Ishikawa (cell line): Measurements from ENCODE around the gene TBX15.

Experiments
- CEBPB ChIP-seq: IDR thresholded peaks from 2 replicates; pipeline ENCODE4 v1.6.1; 2012
- CREB1 ChIP-seq: IDR thresholded peaks from 2 replicates; pipeline ENCODE4 v1.6.1; 2012; ENCODE audit warnings: low read depth
- EGR1 ChIP-seq: IDR thresholded peaks from 2 replicates; pipeline ENCODE4 v1.6.1; 2012
- EP300 ChIP-seq: IDR thresholded peaks from 2 replicates; pipeline ENCODE4 v1.6.1; 2012; ENCODE audit warnings: borderline replicate concordance
- FOXM1 ChIP-seq: IDR thresholded peaks from 2 replicates; pipeline ENCODE4 v1.6.1; 2012; ENCODE audit warnings: low read depth, borderline replicate concordance
- MAX ChIP-seq: IDR thresholded peaks from 2 replicates; pipeline ENCODE4 v1.6.1; 2012
- NFIC ChIP-seq: IDR thresholded peaks from 2 replicates; pipeline ENCODE4 v1.6.1; 2012
- RAD21 ChIP-seq: IDR thresholded peaks from 2 replicates; pipeline ENCODE4 v1.6.1; 2012; ENCODE audit warnings: low read depth
- TAF1 ChIP-seq: IDR thresholded peaks from 2 replicates; pipeline ENCODE4 v1.6.1; 2012; ENCODE audit warnings: low read depth, mild to moderate bottlenecking
- TCF12 ChIP-seq: IDR thresholded peaks from 2 replicates; pipeline ENCODE4 v1.6.1; 2012; ENCODE audit warnings: low read depth
- TEAD4 ChIP-seq: IDR thresholded peaks from 2 replicates; pipeline ENCODE4 v1.6.1; 2012
- YY1 ChIP-seq: IDR thresholded peaks from 2 replicates; pipeline ENCODE4 v1.6.1; 2012; ENCODE audit warnings: low read depth
- ZBTB7A ChIP-seq: IDR thresholded peaks from 2 replicates; pipeline ENCODE4 v1.6.1; 2012; ENCODE audit warnings: low read depth
- TF ChIP-seq, protein P1 (sequence below): IDR thresholded peaks from 2 replicates; pipeline ENCODE4 v1.6.1; 2012; ENCODE audit warnings: low read depth, mild to moderate bottlenecking
- TF ChIP-seq, protein P2 (sequence below): IDR thresholded peaks from 2 replicates; pipeline ENCODE4 v1.6.1; 2012

TBX15 gene

DNA sequence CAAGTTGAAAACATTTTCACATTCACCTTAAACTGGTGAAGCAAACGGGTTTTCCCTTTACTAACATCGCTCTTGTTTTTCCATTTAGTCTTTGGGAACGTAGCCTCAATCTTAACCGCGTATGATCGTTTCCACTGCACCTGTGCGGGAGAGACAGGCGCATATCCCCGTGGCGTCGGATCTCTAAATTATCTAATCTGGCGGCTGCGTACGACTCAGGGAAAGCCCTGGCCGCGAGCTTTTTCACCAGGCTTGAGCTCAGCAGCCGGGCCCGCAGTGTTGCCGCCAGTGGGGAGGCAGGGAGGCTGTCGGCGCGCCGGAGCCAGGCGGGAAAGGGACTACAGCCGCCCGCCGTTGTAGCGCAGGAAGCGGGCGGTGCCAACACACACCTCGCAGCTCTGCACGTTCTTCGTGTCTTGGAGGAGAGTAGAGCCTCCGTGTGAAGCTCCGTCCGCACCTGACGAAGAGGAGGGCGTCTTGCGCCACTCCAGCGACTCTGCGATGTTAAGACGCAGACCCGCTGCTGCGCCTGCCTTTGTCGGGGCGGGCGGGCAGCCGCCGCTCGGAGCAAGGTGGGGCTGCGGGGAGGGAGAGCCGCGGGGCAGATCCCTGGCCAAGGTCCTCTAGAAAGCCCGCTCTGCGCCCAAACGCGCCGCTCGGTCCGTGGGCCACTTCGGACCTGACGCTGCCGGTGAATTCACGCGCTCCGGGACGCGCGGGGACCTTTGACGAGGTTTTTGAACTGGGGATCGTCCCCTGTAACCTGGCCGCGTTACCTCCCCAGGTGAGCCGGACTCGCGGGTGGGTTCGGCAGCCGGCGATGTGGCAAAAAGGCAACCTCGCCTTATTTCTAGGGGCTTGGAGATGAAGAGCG lies 18.5 kb upstream of the TBX15 start:
- TF ChIP-seq CEBPB (no peak), TEAD4 (no peak), YY1 (no peak), FOXM1 (no peak), MAX (no peak), TCF12 (no peak), RAD21 (no peak), CREB1 (no peak), EGR1 (no peak), NFIC (no peak)
- TF ChIP-seq, protein P1, sequence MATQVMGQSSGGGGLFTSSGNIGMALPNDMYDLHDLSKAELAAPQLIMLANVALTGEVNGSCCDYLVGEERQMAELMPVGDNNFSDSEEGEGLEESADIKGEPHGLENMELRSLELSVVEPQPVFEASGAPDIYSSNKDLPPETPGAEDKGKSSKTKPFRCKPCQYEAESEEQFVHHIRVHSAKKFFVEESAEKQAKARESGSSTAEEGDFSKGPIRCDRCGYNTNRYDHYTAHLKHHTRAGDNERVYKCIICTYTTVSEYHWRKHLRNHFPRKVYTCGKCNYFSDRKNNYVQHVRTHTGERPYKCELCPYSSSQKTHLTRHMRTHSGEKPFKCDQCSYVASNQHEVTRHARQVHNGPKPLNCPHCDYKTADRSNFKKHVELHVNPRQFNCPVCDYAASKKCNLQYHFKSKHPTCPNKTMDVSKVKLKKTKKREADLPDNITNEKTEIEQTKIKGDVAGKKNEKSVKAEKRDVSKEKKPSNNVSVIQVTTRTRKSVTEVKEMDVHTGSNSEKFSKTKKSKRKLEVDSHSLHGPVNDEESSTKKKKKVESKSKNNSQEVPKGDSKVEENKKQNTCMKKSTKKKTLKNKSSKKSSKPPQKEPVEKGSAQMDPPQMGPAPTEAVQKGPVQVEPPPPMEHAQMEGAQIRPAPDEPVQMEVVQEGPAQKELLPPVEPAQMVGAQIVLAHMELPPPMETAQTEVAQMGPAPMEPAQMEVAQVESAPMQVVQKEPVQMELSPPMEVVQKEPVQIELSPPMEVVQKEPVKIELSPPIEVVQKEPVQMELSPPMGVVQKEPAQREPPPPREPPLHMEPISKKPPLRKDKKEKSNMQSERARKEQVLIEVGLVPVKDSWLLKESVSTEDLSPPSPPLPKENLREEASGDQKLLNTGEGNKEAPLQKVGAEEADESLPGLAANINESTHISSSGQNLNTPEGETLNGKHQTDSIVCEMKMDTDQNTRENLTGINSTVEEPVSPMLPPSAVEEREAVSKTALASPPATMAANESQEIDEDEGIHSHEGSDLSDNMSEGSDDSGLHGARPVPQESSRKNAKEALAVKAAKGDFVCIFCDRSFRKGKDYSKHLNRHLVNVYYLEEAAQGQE: no peak

GRCh38 chr1:119005724-119006405 lies 17.7 kb upstream of the TBX15 start:
- TF ChIP-seq TEAD4 (no peak), CEBPB (no peak), TAF1 (no peak), EGR1 (no peak), MAX (no peak)
- TF ChIP-seq, protein P1: no peak

GRCh38 chr1:119004781-119005180 lies 16.6 kb upstream of the TBX15 start:
- no peak for TF ChIP-seq TCF12
- no peak for TF ChIP-seq ZBTB7A
- TF ChIP-seq, protein P2, sequence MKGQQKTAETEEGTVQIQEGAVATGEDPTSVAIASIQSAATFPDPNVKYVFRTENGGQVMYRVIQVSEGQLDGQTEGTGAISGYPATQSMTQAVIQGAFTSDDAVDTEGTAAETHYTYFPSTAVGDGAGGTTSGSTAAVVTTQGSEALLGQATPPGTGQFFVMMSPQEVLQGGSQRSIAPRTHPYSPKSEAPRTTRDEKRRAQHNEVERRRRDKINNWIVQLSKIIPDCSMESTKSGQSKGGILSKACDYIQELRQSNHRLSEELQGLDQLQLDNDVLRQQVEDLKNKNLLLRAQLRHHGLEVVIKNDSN: no peak
- no peak for TF ChIP-seq MAX
- TF ChIP-seq, protein P1: no peak
- no peak for TF ChIP-seq YY1
- no peak for TF ChIP-seq FOXM1
- no peak for TF ChIP-seq RAD21
- TF ChIP-seq TAF1: no peak
- no peak for TF ChIP-seq TEAD4

GRCh38 chr1:119004129-119004527 lies 16.0 kb upstream of the TBX15 start:
- TF ChIP-seq, protein P2: no peak
- TF ChIP-seq CEBPB: no peak
- TF ChIP-seq EGR1: no peak
- no peak for TF ChIP-seq MAX
- no peak for TF ChIP-seq TCF12
- no peak for TF ChIP-seq RAD21
- no peak for TF ChIP-seq TAF1
- no peak for TF ChIP-seq EP300
- TF ChIP-seq ZBTB7A: no peak
- no peak for TF ChIP-seq TEAD4
- no peak for TF ChIP-seq NFIC
- TF ChIP-seq, protein P1: no peak
